ENCODE measurements around the gene HYDIN.
"Not testable (repeated sequence)": the region's sequence is repeated elsewhere in the genome, so short reads cannot be mapped to it uniquely, and the experiment has no call there.

DNA sequence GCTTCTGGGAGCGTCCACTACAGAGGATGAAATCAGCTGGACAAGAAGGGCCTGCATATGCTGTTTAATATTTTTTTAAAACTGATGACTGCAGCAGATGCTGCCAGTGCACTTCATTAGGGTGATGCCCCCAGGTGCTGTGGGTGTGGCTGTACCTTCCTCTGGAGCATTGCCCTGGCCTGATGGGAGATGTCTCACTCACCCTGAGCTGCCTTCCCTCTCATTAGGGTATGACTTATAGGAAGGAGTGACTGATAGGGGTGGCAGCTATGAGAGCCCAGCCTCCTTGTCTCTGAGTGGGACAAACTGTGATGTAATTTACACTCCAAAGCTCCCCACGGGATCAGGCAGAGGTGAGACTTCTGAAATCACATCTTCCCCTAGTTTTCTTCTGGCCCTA, 234.7 kb downstream of the HYDIN start:
- not testable (repeated sequence) for TF ChIP-seq POLR2A (IDR thresholded peaks at IDR 0.05)
- TF ChIP-seq, protein P1, sequence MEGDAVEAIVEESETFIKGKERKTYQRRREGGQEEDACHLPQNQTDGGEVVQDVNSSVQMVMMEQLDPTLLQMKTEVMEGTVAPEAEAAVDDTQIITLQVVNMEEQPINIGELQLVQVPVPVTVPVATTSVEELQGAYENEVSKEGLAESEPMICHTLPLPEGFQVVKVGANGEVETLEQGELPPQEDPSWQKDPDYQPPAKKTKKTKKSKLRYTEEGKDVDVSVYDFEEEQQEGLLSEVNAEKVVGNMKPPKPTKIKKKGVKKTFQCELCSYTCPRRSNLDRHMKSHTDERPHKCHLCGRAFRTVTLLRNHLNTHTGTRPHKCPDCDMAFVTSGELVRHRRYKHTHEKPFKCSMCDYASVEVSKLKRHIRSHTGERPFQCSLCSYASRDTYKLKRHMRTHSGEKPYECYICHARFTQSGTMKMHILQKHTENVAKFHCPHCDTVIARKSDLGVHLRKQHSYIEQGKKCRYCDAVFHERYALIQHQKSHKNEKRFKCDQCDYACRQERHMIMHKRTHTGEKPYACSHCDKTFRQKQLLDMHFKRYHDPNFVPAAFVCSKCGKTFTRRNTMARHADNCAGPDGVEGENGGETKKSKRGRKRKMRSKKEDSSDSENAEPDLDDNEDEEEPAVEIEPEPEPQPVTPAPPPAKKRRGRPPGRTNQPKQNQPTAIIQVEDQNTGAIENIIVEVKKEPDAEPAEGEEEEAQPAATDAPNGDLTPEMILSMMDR (IDR thresholded peaks at IDR 0.05), result not testable (repeated sequence)

Measured in gastroesophageal sphincter (tissue), 3 donors.